ENCODE measurements around the gene CSTPP1.

The CSTPP1 gene

GRCh38 chr11:46936138-46937110 is at the start of gene CSTPP1:
Gene CSTPP1 (plus strand): TSS chr11:46936761. CDS start chr11:46936806, 45 bp downstream.
- DNase-seq, result peak; percentile 97

- DNase-seq, result no peak
Observed at GRCh38 chr11:46888636-46889035, 47.9 kb upstream of the CSTPP1 start.

DNA sequence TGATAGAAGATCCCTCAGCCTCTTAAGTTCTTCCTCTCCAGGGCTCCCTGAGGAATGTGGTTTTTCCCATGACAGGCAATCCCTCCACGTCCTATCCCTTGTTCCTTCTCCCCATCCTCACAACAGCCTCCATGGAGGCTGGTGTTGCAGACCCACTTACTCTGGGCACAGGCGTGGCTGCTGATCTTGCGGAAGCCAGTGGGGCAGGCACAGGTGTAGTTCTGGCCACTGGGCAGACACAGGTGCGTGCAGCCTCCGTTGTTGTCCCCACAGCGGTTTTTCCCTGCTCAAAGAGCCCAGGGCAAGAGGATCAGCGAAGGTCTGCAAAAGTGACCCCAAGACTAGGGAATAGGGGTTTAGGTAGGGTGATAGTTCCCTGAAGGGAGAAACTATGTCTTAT is 47.3 kb upstream of the CSTPP1 start:
- DNase-seq, result no peak

GRCh38 chr11:46889689-46890475 is 46.7 kb upstream of the CSTPP1 start:
- DNase-seq, result peak; percentile 88

DNA sequence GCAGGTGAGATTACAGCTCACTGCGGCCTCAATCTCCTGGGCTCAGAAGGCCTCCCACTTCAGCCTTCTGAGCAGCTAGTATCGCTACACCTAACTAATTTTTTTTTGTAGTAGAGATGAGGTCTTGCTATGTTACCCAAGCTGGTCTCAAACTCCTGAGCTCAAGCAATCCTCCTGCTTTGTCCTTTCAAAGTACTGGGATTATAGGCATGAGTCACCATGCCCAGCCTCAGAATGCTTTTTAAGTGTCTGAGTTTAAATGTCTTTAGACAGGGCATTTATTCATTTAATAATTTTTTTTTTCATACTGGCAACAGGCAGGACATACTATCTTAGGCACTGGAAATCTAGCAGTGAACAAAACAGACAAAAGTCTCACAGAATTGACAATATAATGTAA is 45.9 kb upstream of the CSTPP1 start:
- DNase-seq, result no peak

DNA sequence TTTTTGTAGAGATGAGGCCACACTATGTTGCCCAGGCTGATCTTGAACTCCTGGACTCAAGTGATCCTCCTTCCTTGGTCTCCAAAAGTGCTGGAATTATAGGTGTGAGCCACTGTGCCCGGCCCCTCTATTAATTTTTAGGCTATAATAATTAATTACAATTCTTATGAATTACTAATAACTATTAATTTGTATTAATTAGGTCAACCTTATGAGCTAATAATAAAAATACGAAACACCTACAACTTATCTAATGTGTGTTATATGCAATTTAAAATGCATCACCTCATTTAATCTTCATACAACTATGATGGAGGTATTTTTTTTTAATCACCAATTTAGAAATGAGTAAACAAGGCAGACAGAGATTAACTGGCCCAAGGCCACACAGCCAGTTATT is 44.5 kb upstream of the CSTPP1 start:
- DNase-seq, result no peak

DNA sequence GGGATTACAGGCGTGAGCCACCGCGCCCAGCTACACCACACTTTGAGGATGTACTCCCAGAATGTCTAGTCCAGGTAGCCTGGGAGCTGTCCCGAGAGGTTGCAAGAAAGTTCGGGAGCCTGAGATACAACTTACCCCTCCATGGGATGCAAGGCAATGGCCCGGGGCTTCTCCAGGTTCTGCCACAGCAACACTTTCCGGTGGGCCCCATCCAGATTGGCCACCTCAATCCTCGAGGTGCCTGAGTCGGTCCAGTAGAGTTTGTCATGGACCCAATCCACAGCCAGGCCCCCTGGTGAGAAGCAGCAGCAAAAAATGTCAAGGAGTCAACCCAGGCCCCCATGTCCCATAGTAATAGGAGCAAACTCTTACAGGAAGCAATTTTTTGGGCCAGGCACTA is 43.7 kb upstream of the CSTPP1 start:
- DNase-seq, result no peak

GRCh38 chr11:46894506-46894905 is 42.1 kb upstream of the CSTPP1 start:
- no peak for DNase-seq

DNA sequence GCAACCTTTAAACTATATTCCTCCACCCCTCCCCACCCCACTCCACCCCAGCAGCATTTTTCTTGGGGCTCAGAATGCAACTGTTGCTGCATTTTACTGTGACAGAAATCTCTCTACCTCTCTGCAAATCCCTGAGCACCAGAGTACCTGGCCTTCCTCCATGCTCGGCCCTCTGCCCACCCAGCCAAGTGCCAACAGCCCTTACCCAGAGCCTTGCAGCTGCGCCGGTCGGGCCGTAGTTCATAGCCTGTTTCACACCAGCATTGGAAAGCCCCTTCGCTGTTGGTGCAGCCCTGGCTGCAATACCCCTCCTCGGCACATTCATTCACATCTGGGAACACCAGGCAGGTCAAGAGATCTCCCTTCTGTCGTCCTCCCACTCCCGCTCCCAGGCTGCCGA is 41.6 kb upstream of the CSTPP1 start:
- DNase-seq, result no peak

GRCh38 chr11:46895821-46896220 is 40.7 kb upstream of the CSTPP1 start:
- no peak for DNase-seq

DNA sequence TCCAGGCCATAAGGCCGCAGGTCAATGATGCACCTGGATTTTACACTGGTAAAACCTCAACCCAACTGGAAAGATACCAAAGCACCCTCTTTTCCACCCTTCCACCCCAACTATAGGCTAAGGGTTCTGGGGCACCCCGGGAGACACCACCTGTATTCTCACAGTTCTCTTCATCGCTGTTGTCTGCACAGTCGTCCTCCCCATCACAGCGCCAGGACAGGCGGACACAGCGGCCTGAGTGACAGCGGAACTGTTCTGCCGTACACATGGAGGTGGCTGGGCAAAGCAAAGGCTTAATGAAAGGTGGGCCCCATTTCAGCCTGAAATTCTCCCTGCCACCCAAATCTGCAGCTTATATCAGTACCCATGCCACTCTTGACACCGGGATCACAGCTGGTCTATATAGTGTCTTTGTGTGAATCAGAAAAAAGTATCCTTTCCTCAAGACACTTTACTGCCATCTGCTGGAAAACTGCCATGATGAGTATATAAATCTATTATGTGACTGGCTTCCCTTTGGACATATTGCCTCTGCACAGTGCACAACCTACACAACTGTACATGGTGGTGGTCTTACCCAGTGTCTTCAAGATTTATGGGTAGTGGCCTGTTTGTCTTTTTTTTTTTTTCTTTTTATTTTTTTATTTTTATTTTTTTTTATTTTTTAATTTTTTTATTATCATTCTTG is 39.7 kb upstream of the CSTPP1 start:
- no peak for DNase-seq

- no peak for DNase-seq
Observed at GRCh38 chr11:46898396-46899095, 38.0 kb upstream of the CSTPP1 start.

- DNase-seq, result no peak
Observed at GRCh38 chr11:46899501-46900025, 37.0 kb upstream of the CSTPP1 start.

GRCh38 chr11:46900091-46900746 is 36.3 kb upstream of the CSTPP1 start:
- DNase-seq, result no peak

DNA sequence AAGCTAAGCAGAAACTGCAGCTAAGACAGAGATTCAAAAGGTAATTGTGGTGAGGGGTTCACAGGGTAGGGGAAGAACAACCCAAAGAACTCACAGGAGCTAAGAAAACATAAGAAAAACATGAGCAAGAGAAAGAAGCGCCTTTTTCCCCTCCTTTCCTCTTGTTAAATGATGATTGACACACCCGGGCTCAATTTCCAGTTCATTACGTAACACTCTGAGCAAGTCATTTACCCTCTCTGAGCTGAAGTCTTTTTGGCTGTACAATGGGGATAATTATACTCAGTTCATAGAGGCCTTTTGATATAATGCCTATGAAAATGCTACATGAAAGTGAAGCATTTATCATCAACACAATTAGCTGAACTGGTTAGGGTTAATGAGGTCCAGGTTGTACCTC is 35.4 kb upstream of the CSTPP1 start:
- no peak for DNase-seq

- DNase-seq, result no peak
Observed at GRCh38 chr11:46902694-46903093, 33.9 kb upstream of the CSTPP1 start.

DNA sequence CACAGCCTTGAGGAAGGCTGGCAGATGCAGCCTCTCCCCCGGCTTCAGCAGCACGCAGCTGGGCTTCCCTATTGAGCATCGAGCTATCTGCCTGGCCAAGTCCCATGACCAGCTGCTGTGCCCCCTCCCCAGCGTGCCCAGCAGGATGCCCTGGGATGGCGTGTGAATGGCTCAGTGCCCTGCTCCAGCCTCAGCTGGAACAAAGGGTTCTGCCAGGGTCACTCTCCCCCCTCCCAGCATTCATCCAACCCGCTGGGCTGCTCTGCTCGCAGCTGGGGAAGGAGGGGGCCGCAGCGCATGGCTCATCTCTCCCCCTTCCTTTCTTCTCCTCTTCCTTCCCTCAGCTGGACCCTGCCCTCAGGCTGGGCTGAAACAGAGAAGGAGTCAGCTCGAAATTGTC is 32.7 kb upstream of the CSTPP1 start:
- no peak for DNase-seq

- DNase-seq, result no peak
Observed at GRCh38 chr11:46905806-46906205, 30.8 kb upstream of the CSTPP1 start.

DNA sequence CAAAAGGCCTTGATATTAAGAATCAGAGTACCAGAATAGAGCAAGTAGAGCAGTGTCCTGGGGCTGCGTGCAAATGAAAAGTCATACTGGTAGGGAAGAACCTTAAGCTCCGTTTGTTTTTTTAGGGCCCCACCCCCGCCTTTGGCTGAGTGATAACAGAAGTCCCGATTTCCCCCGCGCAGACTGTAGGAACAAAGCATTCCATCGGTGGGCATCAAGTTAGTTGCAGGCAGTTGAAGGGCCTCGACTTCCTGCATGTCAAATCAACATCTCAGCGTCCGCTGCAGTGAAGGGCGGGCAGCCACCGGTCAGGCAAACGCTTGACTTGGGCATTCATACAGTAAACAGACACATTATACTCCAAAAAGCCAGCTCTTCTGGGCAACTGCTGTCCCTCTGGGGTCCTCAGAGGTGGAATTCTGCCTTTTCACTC is 29.9 kb upstream of the CSTPP1 start:
- no peak for DNase-seq

GRCh38 chr11:46907606-46908005 is 29.0 kb upstream of the CSTPP1 start:
- no peak for DNase-seq

- DNase-seq, result no peak
Observed at GRCh38 chr11:46912526-46913150, 23.9 kb upstream of the CSTPP1 start.

Data from activated CD8-positive, alpha-beta memory T cell treated with anti-CD3 and anti-CD28 coated beads for 24 hours (primary cell).